AG08396 (cell line): ENCODE results near the gene IER2.

Source experiments
- DNase-seq: peaks from one replicate; pipeline ENCODE4 v3.0.0; 2012; ENCODE audit warnings: low spot score, mixed read lengths

Gene IER2

GRCh38 chr19:13118424-13119193 is 31.6 kb upstream of the IER2 start:
- DNase-seq: peak; percentile 64

- no peak for DNase-seq
These were observed 30.6 kb upstream of the IER2 start for GRCh38 chr19:13119627-13120026.

DNA sequence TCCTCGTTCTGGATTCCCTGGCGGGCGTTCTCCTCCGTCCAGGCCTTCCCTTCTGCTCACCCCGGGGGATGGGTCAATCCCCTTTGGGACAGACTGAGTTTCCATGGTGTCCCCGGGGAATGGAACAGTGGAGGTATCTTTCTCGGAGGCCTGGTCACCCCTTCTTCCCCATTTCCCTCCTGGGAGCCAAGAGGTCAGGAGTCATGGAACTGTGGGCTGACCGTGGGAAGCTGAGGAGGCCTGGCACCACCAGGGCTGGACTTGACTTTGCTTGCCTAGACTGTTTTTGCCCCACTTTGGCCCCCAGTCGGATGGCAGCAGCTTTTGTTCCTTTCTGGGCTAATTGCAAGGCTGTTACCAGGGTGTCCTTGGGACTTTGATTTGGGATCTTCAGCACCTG is 30.2 kb upstream of the IER2 start:
- no peak for DNase-seq

DNA sequence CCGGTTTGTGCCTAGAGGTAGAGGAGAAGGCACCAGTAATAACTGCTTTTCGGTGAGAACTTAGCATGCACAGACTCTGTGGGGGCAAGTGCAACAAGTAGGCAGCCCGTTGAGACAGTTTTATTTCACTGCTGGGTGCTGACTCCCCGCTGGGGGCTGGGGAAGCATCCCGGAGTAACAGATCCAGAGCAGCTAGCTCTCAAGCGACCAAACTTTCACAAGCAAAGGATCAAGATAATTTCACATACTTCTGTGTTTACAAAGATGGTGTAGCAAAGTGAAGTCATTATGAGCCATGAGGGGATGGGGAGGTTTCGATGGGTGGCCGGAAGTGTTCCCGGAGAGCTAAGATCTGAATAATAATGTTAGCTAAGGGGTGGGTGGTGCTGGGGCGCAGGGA is 29.4 kb upstream of the IER2 start:
- peak; percentile 63 for DNase-seq

DNA sequence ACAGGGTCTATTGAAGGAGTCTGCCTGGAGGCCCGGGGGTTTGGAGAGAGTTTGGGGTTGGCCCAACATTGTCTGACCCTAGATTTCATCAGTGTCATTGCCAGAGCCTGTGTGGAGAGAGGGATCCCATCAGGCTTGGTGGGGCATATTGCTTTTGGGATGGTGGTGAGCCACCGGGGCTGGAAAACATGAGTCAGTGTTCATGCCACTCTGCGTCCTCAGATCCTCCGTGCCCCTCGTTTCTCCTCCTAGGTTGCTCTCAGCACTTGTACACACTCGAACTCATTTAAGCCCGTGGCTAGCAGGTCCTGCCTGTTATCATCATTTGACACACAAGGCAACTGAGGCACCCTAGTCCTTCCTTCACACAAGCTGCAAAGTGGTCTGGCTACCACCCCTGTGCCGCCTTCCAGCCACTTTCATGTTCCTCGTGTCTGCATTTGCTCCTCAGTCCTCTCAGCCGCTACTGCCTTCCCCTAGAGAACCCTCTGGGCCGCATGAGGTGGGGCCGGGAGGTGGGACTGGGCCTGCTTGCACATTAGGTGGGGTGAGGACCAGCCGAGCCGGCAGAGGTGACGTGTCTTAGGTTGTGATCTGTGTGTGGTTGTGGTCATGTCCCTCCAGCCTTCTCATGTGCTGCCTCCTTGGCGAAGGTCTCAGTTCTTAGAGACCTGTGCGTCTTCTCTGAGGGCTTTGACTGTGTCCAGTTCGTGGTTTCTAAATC is 28.5 kb upstream of the IER2 start:
- no peak for DNase-seq

DNA sequence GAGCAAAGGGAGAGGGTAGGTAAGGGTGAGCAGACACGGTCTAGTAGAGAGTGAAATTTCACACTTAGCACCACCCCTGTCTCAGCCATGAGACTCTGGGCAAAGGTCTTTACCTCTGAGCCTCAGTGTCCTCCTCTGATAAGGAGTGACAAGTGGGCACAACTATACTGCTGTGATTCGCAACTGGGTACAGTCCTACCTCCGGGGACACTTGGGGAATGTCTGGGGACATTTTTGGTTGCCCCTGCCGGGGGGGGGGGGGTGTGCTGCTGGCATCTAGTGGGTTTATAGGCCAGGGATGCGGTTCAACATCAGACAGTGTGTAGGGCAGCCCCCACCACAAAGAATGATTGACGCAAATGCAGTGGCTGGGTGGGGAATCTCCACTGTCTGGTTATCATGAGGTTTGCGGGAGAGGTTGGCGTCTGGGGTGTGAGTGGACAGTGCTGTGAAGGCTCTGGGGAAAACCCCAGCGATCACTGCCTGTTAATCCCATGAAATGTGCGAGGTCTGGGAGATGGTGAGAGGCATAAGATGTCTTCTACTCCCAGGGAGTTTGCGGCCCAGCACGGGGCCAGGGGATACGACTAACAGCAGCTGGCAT is 27.8 kb upstream of the IER2 start:
- DNase-seq: no peak

DNA sequence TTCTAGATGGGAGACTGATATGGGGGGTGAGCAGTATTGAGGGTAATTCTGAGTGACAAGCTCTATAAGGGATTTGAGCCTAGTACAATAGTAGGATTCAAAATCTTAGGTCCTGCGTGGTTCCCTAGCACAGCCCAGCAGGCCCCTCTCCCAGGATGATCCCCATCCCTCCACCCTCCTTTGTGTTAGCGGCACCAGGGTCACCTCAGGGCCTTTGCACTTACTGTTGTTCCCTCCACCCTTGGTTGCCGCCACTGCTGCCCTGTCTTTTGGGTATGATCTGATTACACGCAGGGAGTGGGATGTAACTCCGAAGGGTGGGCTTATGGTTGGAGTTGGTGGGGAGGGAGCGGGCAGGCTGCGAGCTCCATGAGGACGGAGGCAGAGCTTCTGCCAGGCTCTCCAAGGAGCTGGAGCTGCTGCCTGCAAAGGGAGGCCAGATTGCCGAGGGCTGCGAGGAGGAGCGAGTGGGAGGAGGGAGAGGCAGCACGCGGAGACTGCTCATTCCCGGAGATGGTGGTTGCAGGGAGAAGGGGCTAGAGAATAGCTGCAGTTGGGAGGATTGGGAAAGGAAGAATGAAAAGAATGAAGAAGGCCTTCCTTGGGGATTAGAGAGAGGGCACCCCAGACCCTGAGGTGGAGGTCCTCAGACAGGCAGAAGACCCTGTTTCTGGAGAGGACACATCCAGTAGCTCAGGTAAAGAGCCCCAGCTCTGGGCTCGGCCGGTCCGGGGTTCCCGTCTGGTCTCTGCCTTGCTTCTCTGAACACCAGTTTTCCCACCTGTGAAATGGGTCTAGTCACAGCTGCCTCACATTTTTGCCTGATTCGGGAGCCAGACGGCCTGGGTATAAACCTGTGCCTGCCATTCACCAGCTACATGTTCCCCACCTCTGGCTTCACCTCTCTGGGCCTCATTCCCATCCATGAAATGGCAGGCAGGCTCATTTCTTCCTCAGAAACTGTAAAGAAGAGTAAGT is 26.9 kb upstream of the IER2 start:
- DNase-seq: no peak

DNA sequence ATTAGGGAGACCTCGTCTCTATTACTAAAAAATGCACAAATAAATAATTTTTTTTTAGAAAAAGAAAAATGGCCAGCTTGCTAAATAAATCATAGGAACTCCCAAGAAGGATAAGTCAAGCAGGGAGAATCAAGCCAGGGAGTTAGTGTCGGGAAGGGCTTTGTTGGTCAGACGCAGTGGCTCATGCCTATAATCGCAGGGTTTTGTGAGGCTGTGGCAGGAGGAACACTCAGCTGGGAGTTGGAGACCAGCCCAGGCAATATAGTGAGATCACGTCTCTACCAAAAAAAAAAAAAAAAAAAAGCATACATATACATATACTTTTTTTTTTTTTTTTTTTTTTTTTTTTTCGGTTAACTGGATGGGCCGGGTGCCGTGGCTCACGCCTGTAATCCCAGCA is 23.2 kb upstream of the IER2 start:
- DNase-seq: no peak

DNA sequence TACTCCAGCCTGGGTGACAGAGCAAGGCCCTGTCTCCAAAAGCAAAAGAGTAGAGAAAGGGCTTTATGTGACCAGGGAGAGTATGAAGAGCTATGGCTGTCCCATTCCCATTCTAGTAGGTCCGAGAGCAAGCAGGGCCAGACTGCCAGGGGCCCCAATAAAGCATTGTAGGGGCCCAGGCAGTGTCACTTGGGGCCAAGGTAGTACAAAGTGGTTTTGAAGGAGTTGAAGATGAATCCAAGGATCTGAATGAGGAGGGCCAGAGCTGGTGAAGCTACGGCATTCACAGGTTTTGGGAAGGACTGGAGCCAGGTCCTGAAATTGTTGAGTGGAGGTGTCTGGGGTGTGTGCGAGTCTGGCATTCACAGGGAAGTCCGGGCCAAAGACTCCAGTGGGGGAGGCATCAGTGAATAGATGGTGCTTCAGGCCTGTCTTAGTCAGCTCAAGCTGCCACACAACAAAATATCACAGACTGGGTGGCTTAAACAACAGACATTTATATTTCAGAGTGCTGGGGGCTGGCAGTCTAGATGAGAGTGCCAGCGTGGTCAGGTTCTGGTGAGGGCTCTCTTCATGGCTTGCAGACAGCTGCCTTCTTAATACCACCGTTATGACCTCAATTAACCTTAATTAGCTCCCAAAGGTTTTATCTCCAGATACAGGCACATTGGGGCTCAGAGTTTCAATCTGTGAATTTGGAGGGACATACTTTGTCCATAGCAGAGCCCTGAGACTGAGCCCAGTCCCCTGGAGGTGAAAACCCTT is 22.2 kb upstream of the IER2 start:
- DNase-seq: no peak

DNA sequence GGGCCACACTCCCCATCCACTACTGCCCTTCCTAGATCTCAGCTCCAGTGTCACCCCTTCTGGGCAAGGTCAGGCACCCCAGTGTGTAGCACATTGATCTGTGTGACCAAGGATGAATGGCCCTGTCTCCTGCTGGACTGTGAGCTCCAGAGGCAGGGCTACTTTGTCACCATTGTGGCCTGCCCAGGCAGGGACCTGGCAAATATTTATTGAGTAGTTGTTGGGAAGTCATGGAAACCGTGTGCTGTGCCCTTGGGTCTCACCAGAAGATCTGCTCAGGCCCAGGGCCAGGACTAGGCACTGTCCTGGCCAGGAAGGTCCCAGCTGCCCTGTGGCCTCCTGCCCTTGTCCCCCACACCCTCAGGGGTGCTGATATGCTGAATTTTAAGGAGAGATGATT is 21.6 kb upstream of the IER2 start:
- no peak for DNase-seq

- DNase-seq: no peak
These were observed 20.8 kb upstream of the IER2 start for GRCh38 chr19:13129384-13129783.

GRCh38 chr19:13130886-13131490 is 19.2 kb upstream of the IER2 start:
- DNase-seq: no peak

GRCh38 chr19:13132471-13133180 is 17.6 kb upstream of the IER2 start:
- peak; percentile 79 for DNase-seq

- DNase-seq: no peak
These were observed 16.9 kb upstream of the IER2 start for GRCh38 chr19:13133241-13133870.

DNA sequence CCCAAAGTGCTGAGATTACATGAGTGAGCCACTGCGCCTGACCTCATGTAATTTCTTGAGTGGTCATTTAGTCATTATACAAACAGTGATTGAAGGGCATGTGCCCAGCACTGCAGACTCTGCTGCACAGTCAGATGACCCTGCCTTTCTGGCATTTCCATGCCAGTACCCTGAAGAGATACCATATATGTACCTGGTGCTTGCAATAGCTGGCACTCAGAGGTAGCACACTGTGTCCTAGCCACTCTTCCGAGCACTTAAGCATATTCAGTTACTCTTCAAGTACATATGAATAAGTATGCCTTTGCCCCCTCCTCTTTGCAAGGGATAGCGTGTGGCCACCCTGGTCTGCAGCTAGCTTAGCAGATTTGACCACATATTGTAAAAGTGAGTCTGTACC is 15.6 kb upstream of the IER2 start:
- no peak for DNase-seq

- DNase-seq: no peak
These were observed 14.8 kb upstream of the IER2 start for GRCh38 chr19:13135068-13136062.

DNA sequence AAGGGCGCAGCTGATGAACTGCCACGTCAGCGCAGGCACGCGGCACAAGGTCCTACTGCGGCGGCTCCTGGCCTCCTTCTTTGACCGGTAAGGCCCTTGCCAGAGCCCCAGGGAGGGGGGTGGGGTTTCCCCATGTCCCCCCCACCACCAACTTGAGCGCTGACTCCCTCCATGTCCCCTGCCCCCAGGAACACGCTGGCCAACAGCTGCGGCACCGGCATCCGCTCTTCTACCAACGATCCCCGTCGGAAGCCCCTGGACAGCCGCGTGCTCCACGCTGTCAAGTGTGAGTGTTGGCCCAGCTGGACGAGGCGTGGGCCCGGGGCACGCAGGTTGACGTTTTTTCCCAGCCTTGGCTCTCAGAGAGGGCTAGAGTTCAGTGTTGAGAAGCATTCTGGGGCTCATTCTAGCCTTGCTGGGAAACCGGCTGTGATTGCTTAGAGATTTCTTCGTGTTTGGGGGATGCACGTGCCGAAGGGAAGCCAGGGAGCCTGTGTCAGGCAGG is 12.9 kb upstream of the IER2 start:
- no peak for DNase-seq
